ENCODE measurements around the gene TESK2.
A peak's percentile ranks its signal among the peaks of the same experiment; 100 is the strongest.
"Not testable (repeated sequence)": the region's sequence is repeated elsewhere in the genome, so short reads cannot be mapped to it uniquely, and the experiment has no call there.

Gene TESK2

GRCh38 chr1:45375104-45376090 lies 115.6 kb downstream of the TESK2 start:
- Histone ChIP-seq H3K9me3 (ENCODE audit: control insufficient read depth in 2 of 2, low read length in 2 of 2) (no peaks in the 10 kb centered on the region), H3K36me3 (ENCODE audit: control insufficient read depth in 2 of 2, insufficient read depth in 2 of 2, low read length in 2 of 2) (no peaks in the 10 kb centered on the region), H3K4me3 (ENCODE audit: low read length in 2 of 2) (no peak overlapping the region), H3K27me3 (ENCODE audit: control insufficient read depth in 1 of 2, insufficient read depth in 2 of 2, low read length in 2 of 2) (no peaks in the 10 kb centered on the region), H3K9ac (ENCODE audit: low read length in 2 of 2) (no peak overlapping the region), H3K4me1 (ENCODE audit: control insufficient read depth, insufficient read depth, low read length) (no peaks in the 10 kb centered on the region), H3K27ac (ENCODE audit: low read length) (no peak overlapping the region)

DNA sequence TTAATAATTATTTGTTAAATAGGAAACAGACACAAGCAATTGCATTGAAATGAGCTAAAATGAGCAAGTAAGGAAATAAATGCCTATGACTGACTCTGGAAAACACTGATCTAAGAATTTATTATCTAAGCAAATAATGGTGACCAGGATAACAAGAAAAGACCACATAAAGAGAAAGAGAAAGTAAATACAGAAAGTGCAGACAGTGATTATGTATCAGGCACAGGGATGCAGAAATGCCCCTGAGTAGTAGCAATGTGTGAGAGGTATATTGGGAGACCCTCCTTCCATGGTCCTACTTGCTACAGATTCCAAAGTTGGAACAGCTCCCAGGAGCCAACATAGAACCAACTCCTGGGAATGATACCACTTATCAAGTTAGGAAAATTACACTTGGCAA lies 117.4 kb downstream of the TESK2 start:
- Histone ChIP-seq H3K9me3 (ENCODE audit: control insufficient read depth in 2 of 2, low read length in 2 of 2) (no peaks in the 10 kb centered on the region), H3K36me3 (ENCODE audit: control insufficient read depth in 2 of 2, insufficient read depth in 2 of 2, low read length in 2 of 2) (no peaks in the 10 kb centered on the region), H3K27ac (ENCODE audit: low read length) (no peak overlapping the region), H3K4me1 (ENCODE audit: control insufficient read depth, insufficient read depth, low read length) (no peaks in the 10 kb centered on the region), H3K4me3 (ENCODE audit: low read length in 2 of 2) (no peak overlapping the region), H3K9ac (ENCODE audit: low read length in 2 of 2) (no peak overlapping the region), H3K27me3 (ENCODE audit: control insufficient read depth in 1 of 2, insufficient read depth in 2 of 2, low read length in 2 of 2) (no peaks in the 10 kb centered on the region)

GRCh38 chr1:45370575-45370974 lies 120.4 kb downstream of the TESK2 start:
- H3K27ac ChIP-seq (ENCODE audit: low read length) = no peak overlapping the region
- no peak overlapping the region for H3K4me3 ChIP-seq (ENCODE audit: low read length in 2 of 2)
- no peaks in the 10 kb centered on the region for H3K9me3 ChIP-seq (ENCODE audit: control insufficient read depth in 2 of 2, low read length in 2 of 2)
- no peaks in the 10 kb centered on the region for H3K27me3 ChIP-seq (ENCODE audit: control insufficient read depth in 1 of 2, insufficient read depth in 2 of 2, low read length in 2 of 2)
- H3K36me3 ChIP-seq (ENCODE audit: control insufficient read depth in 2 of 2, insufficient read depth in 2 of 2, low read length in 2 of 2) = no peaks in the 10 kb centered on the region
- H3K4me1 ChIP-seq (ENCODE audit: control insufficient read depth, insufficient read depth, low read length) = no peaks in the 10 kb centered on the region
- no peak overlapping the region for H3K9ac ChIP-seq (ENCODE audit: low read length in 2 of 2)

DNA sequence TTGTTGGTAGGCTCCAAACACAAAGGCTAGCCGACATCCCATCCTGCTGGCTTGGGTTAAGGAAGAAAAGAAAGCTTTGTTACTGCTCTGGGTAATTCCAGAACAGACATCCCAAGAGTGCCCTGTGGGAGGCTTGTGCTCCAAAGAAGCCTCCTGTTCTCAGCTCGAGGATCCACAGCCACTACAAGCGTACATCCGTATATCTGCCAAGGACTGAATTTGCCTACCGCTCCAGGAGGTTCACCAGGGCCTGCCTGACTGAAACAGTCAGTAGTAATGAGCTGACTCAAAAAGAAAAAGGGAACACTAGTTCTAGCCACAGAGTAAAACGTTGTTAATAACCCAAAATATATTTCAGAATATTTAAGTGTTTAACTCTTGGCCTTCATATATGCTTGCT lies 125.9 kb downstream of the TESK2 start:
- no peaks in the 10 kb centered on the region for H3K36me3 ChIP-seq (ENCODE audit: control insufficient read depth in 2 of 2, insufficient read depth in 2 of 2, low read length in 2 of 2)
- no peak overlapping the region for H3K27ac ChIP-seq (ENCODE audit: low read length)

GRCh38 chr1:45364294-45364693 lies 126.7 kb downstream of the TESK2 start:
- no peak overlapping the region for H3K4me3 ChIP-seq (ENCODE audit: low read length in 2 of 2)
- H3K27ac ChIP-seq (ENCODE audit: low read length) = no peak overlapping the region
- H3K27me3 ChIP-seq (ENCODE audit: control insufficient read depth in 1 of 2, insufficient read depth in 2 of 2, low read length in 2 of 2) = no peaks in the 10 kb centered on the region
- peaks cover 11% of the 10 kb centered on the region for H3K4me1 ChIP-seq (ENCODE audit: control insufficient read depth, insufficient read depth, low read length)
- H3K9ac ChIP-seq (ENCODE audit: low read length in 2 of 2) = no peak overlapping the region
- H3K36me3 ChIP-seq (ENCODE audit: control insufficient read depth in 2 of 2, insufficient read depth in 2 of 2, low read length in 2 of 2) = no peaks in the 10 kb centered on the region
- H3K9me3 ChIP-seq (ENCODE audit: control insufficient read depth in 2 of 2, low read length in 2 of 2) = no peaks in the 10 kb centered on the region

More for the DNA sequence above, 125.9 kb downstream of the TESK2 start:
- Histone ChIP-seq H3K9me3 (ENCODE audit: control insufficient read depth in 2 of 2, low read length in 2 of 2) (no peaks in the 10 kb centered on the region), H3K4me3 (ENCODE audit: low read length in 2 of 2) (no peak overlapping the region), H3K9ac (ENCODE audit: low read length in 2 of 2) (no peak overlapping the region), H3K27me3 (ENCODE audit: control insufficient read depth in 1 of 2, insufficient read depth in 2 of 2, low read length in 2 of 2) (no peaks in the 10 kb centered on the region), H3K4me1 (ENCODE audit: control insufficient read depth, insufficient read depth, low read length) (peaks cover 10% of the 10 kb centered on the region)

- not testable (repeated sequence) for H3K36me3 ChIP-seq (ENCODE audit: control insufficient read depth in 2 of 2, insufficient read depth in 2 of 2, low read length in 2 of 2); H3K9me3 ChIP-seq (ENCODE audit: control insufficient read depth in 2 of 2, low read length in 2 of 2); H3K27me3 ChIP-seq (ENCODE audit: control insufficient read depth in 1 of 2, insufficient read depth in 2 of 2, low read length in 2 of 2)
- Histone ChIP-seq H3K9ac (ENCODE audit: low read length in 2 of 2) (peak overlapping the region in 1 of 2 donors; percentile 14), H3K4me1 (ENCODE audit: control insufficient read depth, insufficient read depth, low read length) (peaks cover 11% of the 10 kb centered on the region), H3K4me3 (ENCODE audit: low read length in 2 of 2) (peak overlapping the region; percentile 40 to 50), H3K27ac (ENCODE audit: low read length) (peak overlapping the region; percentile 33)
Observed at GRCh38 chr1:45360981-45361380, 130.0 kb downstream of the TESK2 start.

GRCh38 chr1:45359882-45360513 lies 131.0 kb downstream of the TESK2 start:
- H3K9me3 ChIP-seq (ENCODE audit: control insufficient read depth in 2 of 2, low read length in 2 of 2) = no peaks in the 10 kb centered on the region
- H3K9ac ChIP-seq (ENCODE audit: low read length in 2 of 2) = peak overlapping the region in 1 of 2 donors; percentile 43
- H3K27me3 ChIP-seq (ENCODE audit: control insufficient read depth in 1 of 2, insufficient read depth in 2 of 2, low read length in 2 of 2) = no peaks in the 10 kb centered on the region
- H3K27ac ChIP-seq (ENCODE audit: low read length) = peak overlapping the region; percentile 33
- H3K36me3 ChIP-seq (ENCODE audit: control insufficient read depth in 2 of 2, insufficient read depth in 2 of 2, low read length in 2 of 2) = no peaks in the 10 kb centered on the region
- H3K4me1 ChIP-seq (ENCODE audit: control insufficient read depth, insufficient read depth, low read length) = peaks cover 11% of the 10 kb centered on the region
- H3K4me3 ChIP-seq (ENCODE audit: low read length in 2 of 2) = peak overlapping the region; percentile 44 to 59

- peaks cover 11% of the 10 kb centered on the region for H3K4me1 ChIP-seq (ENCODE audit: control insufficient read depth, insufficient read depth, low read length)
- no peak overlapping the region for H3K27ac ChIP-seq (ENCODE audit: low read length)
- H3K9ac ChIP-seq (ENCODE audit: low read length in 2 of 2) = no peak overlapping the region
- H3K9me3 ChIP-seq (ENCODE audit: control insufficient read depth in 2 of 2, low read length in 2 of 2) = no peaks in the 10 kb centered on the region
- no peaks in the 10 kb centered on the region for H3K36me3 ChIP-seq (ENCODE audit: control insufficient read depth in 2 of 2, insufficient read depth in 2 of 2, low read length in 2 of 2)
- no peak overlapping the region for H3K4me3 ChIP-seq (ENCODE audit: low read length in 2 of 2)
- H3K27me3 ChIP-seq (ENCODE audit: control insufficient read depth in 1 of 2, insufficient read depth in 2 of 2, low read length in 2 of 2) = no peaks in the 10 kb centered on the region
Observed at GRCh38 chr1:45356186-45356585, 134.8 kb downstream of the TESK2 start.

DNA sequence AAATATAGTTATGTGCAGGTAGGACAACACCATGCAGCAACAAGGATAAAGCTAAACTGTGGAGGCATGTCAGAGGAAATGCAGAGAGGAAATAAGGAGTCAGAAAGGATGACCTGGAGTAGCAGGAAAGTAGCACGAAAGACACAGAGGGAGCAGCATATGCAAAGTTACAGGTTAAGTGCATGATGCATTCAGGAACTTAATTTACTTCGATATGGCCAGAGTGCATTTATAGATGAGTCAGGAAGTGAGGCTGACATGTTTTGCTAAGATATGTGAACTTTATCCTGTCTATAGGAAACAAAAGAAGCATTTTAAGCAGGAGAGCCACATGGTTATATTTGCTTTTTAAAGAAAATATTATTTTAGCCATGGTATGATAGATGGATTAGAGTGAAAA lies 135.3 kb downstream of the TESK2 start:
- Histone ChIP-seq H3K9me3 (ENCODE audit: control insufficient read depth in 2 of 2, low read length in 2 of 2) (no peaks in the 10 kb centered on the region), H3K4me1 (ENCODE audit: control insufficient read depth, insufficient read depth, low read length) (peaks cover 8% of the 10 kb centered on the region), H3K27ac (ENCODE audit: low read length) (no peak overlapping the region)

GRCh38 chr1:45354838-45355237 lies 136.1 kb downstream of the TESK2 start:
- no peaks in the 10 kb centered on the region for H3K27me3 ChIP-seq (ENCODE audit: control insufficient read depth in 1 of 2, insufficient read depth in 2 of 2, low read length in 2 of 2)
- H3K36me3 ChIP-seq (ENCODE audit: control insufficient read depth in 2 of 2, insufficient read depth in 2 of 2, low read length in 2 of 2) = no peaks in the 10 kb centered on the region
- no peaks in the 10 kb centered on the region for H3K4me1 ChIP-seq (ENCODE audit: control insufficient read depth, insufficient read depth, low read length)
- H3K27ac ChIP-seq (ENCODE audit: low read length) = no peak overlapping the region
- no peak overlapping the region for H3K9ac ChIP-seq (ENCODE audit: low read length in 2 of 2)
- H3K9me3 ChIP-seq (ENCODE audit: control insufficient read depth in 2 of 2, low read length in 2 of 2) = no peaks in the 10 kb centered on the region
- H3K4me3 ChIP-seq (ENCODE audit: low read length in 2 of 2) = no peak overlapping the region

More for the DNA sequence above, 135.3 kb downstream of the TESK2 start:
- no peaks in the 10 kb centered on the region for H3K36me3 ChIP-seq (ENCODE audit: control insufficient read depth in 2 of 2, insufficient read depth in 2 of 2, low read length in 2 of 2)
- no peak overlapping the region for H3K9ac ChIP-seq (ENCODE audit: low read length in 2 of 2)
- H3K27me3 ChIP-seq (ENCODE audit: control insufficient read depth in 1 of 2, insufficient read depth in 2 of 2, low read length in 2 of 2) = no peaks in the 10 kb centered on the region
- H3K4me3 ChIP-seq (ENCODE audit: low read length in 2 of 2) = no peak overlapping the region

- Histone ChIP-seq H3K27ac (ENCODE audit: low read length) (no peak overlapping the region), H3K9me3 (ENCODE audit: control insufficient read depth in 2 of 2, low read length in 2 of 2) (no peaks in the 10 kb centered on the region), H3K27me3 (ENCODE audit: control insufficient read depth in 1 of 2, insufficient read depth in 2 of 2, low read length in 2 of 2) (no peaks in the 10 kb centered on the region), H3K4me1 (ENCODE audit: control insufficient read depth, insufficient read depth, low read length) (peaks cover 9% of the 10 kb centered on the region), H3K4me3 (ENCODE audit: low read length in 2 of 2) (no peak overlapping the region), H3K9ac (ENCODE audit: low read length in 2 of 2) (no peak overlapping the region), H3K36me3 (ENCODE audit: control insufficient read depth in 2 of 2, insufficient read depth in 2 of 2, low read length in 2 of 2) (no peaks in the 10 kb centered on the region)
Observed at GRCh38 chr1:45353685-45354084, 137.3 kb downstream of the TESK2 start.

Measured in stomach smooth muscle (tissue), 2 donors.